CD4-positive, alpha-beta T cell treated with Interleukin-4 for 1 hour (primary cell): ENCODE data around the gene RGS3.
A peak's percentile ranks its signal among the peaks of the same experiment; 100 is the strongest.
"Not testable (repeated sequence)": the region's sequence is repeated elsewhere in the genome, so short reads cannot be mapped to it uniquely, and the experiment has no call there.

Experiments
- DNase-seq, 2 donors: peaks; one replicate each; pipeline ENCODE4 v3.0.0-alpha.2; 2020 to 2022

RGS3 gene

DNA sequence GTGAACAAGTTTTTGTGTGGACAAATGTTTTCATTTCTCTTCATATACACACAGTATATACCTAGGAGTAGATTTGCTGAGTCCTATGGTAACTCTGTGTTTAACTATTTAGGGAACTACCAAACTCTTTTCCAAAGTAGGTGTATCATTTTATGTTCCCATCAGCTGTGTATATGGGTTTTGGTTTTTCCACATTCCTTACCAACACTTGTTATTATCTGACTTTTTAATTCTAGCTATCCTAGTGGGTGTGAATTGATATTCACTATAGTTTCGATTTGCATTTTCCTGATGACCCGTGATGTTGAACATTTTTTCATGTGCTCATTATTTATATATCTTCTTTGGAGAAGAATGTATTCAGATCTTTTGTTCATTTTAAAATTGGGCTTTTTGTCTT is 3.7 kb downstream of the RGS3 start:
- no peak for DNase-seq

DNA sequence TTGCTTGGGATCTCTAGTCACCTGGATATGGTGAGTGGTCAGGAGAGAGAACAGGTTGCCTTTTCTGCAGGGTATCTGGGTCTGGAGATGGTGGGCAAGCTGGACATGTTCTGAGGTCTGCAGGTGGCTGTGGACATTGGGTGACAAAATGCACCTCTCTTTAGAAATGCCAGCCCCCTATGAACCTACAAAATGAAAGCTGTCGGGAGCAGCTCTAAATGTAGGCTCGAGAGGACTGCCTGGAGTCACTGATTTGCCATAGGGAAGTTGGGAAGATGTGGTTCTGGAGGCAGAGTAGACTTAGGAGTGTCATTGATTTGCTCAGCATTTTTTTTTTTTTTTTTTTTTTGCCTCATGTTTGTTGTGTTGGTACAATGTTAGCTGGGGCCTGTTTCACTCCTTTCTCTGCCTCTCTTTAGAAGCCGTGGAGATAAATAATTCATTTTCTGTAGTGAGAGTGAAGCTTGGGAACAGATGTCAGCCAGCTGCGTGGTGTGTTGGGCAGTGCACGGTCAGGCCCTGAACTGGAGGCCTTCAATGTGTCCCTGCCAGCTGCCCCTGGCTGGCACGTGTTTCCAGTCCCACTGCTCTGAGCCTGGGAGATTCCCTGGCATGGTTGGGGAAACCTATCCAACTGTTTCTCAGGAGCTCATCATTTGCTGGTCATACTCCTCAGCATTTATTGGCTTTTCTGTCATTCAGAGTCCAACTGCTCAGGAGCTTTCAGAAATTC is 5.4 kb downstream of the RGS3 start:
- DNase-seq = no peak

DNA sequence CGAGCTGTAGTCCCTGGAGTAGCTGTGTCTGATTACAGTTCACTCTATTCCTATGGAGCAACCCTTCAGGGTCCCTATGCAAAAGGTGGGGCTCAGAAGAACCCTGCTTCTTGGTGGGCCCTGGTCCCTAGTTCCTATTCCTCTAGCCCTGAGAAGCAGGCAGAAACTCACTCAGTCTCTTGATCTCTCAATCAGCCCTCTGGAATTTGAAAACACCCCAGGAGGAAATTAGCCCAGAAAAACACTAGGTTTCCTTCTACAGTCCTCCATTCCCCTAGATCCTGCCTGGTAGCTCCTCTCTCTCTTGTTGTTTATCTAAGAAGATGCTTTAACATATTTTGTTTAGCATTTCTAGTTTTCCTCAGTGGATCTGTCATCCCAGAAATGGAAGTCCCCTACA is 7.6 kb downstream of the RGS3 start:
- DNase-seq = no peak

DNA sequence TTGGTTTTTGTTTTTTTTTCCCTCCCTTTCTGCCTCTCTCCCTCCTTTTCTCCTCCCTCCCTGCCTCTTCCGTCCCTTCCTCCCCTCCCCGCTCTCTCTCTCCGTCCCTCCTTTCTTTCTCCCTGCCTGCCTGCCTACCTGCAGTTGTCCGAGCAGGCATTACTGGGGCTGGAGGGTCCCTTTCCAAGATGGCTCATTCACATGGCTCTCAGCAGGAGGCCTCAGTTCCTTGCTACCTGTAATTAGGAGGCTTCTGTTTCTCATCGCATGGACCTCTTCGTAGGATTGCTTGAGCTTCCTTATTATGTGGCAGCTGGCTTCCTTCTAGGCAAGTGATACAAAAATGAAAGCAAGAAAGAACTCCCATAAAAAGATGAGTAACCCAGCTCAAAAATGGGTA is 8.0 kb downstream of the RGS3 start:
- DNase-seq = no peak

DNA sequence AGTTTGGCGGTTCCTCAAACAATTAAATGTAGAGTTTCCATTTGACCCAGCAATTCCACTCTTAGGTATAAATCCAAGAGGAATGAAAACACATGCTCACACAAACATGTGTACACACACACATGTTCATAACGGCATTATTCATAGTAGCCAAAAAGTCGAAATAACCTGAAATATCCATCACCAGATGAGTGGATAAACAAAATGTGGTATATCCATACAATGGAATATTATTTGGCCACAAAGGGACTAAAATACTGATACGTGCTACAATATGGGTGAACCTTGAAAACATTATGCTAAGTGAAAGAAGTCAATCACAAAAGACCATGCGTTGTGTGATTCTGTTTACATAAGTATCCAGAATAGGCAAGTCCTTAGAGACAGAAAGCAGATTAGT is 8.7 kb downstream of the RGS3 start:
- no peak for DNase-seq

DNA sequence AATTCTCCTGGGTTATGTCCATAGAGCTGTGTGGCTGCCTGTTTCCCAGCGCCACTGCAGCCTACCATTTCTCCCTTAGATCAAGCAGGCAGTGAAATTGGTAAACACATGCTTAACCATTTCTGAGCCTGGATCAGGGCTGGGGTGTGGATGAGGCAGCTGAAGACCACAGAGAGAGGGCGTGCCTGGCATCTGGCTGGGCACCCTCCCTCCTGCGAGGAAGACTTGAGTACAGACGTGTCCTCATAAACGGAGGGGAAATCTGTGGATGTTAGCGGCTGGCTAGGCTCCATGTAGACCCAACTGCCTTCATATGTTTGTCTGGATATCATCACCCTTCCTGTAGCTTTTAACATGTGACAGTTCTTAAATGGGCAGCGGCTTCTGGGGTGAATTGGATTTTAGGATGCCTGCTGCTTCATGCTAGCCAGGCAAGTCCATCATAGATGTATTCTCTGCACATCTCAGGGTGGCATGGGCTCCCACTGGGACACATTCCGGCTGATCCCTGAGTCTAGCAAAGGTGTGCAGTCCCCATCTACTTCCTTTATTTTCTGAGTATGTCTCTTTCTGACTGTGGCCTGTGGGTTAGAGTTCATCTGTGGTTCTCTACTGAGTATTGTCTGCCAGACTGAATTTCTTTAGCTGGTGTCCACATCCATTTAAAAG is 11.0 kb downstream of the RGS3 start:
- no peak for DNase-seq

DNA sequence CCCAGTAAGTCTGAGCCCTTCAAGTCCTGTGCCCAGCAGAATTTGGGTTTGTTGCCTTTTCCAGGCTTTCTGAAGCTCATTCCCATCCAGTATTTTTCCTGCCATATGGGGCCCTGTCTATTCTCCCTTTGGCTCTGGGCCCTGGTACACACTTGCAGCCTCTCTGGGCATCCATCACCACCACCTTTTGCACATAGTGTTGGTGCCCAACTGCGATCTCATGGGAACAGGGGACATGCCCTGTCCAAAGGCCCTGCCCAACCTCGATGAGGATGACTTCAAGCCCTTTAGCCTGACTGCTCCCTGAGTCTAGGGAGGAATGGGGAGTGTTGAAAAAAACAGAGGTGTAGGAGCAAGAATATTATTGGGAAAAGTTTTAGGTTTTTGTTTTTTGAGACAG is 11.5 kb downstream of the RGS3 start:
- DNase-seq = no peak

DNA sequence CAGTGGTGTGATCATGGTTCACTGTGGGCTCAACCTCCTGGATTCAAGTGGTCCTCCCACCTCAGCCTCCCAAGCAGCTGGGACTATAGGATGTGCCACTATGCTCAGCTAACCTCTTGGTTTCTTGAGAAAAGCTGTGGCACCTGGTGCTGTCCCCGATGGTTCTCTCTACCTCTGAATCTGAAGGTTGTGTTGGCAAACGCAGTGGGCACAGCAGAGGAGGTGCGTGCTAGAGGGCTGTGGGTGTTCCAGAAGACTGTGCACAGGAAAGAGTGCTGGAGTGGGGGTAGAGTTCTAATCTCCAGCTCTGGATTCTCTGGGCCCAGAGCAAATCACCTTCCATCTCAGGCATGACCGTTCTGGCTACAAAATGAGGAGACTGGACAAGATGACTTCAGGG is 12.5 kb downstream of the RGS3 start:
- DNase-seq = no peak

DNA sequence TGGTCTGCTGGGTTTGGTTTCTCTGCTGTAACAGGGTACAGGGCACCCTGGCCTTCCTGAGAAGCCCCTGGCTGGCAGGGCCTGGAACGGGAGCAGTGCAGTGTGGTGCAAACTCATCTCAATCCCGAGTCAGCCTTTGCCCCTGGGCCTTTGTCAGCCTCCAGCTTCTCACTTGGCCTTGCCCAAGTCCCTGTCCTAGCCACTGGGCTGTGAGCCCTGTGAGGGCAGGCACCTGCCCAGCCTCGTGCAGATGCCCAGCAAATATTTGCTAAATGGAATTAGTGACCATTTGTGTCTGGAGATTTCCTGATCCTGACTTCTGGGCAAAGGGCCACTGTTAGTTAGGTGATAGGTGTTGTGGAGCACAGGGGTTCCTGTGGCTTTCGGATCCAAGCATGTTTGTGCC is 13.0 kb downstream of the RGS3 start:
- DNase-seq = no peak

DNA sequence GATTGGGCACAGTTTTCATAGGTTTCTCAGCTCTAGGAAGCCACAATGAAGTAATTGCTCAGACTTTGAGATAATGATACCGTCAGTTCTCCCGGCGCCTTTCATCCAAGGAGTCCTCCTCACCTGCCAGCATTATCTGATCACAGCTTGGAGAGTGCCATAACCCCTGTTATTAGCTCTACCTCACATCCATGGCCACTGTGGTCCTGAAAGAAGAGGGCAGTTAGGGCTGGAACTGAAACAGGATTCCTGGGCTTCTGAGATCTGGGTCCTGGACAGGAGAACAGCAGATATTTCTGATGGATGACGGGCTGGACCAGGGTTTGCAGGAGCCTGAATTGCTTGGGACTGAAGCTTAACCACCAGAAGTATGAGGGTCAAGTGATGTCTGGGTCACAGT is 13.5 kb downstream of the RGS3 start:
- DNase-seq = no peak

DNA sequence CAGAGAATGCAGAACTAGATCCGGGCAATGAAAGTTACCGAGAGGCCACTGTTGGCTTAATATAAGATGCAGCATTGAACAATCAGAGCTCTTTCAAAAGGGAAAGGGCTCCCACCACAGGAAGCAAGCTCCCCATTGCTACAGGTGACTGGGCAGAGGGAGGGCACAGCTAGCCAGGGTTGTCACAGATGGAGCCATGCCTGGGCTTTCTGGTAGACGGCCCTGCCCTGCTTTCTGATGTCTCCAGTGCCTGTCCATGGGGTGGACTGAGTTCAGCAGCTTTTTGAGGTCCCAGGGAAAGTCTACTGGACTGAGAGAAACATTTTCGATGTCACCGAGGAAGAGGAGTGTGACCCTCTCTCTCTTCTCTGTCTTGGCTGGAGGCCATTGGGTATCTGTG is 14.1 kb downstream of the RGS3 start:
- DNase-seq = no peak

DNA sequence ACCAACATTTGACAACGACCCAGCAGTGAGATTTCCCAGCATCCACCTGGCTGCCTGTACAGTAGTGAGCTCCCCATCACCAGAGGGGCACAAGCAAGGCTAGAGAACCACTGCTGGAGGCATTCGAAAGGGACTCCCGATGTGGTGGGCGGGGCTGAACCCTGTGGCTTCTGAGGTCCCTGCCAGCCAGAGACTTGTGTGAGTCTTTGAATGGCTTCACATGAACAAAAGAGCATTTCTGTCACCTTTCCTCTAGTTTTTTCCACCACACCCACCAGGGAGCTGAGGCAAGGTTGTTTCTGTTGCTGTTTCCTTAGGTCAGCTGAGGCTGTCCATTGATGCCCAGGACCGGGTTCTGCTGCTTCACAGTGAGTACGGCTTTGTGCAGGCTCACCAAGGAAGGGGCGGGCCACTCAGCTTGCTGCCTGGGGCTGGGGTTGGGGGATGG is 15.7 kb downstream of the RGS3 start:
- peak in 1 of 2 donors; percentile 25 for DNase-seq

DNA sequence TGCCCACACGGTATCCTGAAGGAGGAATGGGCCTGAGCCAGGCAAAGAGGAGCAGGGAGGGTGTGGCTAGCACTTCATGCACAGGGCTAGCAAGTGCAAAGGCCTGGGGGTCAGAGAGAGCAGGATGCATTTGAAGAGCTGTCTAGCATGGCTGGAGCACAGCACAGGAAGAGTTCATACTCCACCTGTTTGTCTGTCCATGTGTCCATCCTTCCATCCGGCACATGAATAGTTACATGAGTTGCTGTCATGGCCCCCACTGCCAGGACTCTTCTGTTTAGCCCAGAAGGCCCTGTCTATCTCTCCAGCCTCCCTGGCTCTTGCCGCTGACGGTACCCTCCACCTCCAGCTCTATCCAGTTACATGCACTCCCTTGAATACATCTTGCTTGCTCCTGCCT is 17.1 kb downstream of the RGS3 start:
- no peak for DNase-seq

DNA sequence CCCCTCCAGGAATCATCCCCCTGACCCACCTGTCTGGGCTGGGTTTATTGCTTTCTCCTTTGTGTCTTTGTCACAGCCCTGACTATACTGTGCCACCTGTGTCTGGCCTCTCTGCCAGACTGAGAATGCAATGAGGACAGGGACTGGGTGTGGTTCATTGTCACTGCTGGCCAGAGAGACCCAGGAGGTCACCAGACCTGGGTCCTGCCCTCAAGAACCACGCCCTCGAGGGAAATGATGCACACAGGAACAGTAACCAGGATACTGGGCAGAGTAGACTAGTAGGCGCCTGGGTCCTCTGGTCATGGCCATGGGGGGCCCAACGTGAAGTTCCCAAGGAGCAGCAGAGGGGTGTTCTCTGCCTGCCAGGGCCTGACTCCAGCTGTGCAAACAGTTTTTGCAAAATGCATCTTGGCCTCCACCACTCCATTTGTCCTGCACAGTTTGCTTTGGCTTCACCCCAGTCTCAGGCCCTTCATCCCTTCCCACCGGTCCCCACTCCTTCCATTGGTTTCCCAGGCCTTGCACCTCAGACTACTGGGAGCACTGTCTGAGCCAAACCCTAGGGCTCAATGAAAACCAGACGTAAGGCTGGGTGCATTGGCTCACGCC is 17.8 kb downstream of the RGS3 start:
- DNase-seq = no peak

DNA sequence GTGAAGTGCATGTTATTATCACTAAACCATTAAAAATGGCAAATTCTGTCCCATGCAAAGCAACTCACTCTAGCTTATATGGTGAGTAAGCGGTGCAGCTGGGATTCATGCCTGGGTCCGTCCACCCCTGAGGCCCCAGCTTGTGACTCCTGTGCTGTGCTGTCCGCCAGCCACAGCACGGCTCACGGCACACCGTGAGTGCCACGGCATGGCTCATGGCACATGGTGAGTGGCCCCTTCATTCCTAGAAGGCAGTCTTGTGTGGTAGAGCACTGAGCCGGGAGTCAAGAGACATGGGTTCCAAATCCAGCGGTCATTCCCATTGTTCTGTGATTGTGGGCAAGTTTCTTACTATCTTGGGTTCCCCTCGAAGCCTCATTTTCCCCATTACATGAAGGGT is 18.8 kb downstream of the RGS3 start:
- DNase-seq = no peak

DNA sequence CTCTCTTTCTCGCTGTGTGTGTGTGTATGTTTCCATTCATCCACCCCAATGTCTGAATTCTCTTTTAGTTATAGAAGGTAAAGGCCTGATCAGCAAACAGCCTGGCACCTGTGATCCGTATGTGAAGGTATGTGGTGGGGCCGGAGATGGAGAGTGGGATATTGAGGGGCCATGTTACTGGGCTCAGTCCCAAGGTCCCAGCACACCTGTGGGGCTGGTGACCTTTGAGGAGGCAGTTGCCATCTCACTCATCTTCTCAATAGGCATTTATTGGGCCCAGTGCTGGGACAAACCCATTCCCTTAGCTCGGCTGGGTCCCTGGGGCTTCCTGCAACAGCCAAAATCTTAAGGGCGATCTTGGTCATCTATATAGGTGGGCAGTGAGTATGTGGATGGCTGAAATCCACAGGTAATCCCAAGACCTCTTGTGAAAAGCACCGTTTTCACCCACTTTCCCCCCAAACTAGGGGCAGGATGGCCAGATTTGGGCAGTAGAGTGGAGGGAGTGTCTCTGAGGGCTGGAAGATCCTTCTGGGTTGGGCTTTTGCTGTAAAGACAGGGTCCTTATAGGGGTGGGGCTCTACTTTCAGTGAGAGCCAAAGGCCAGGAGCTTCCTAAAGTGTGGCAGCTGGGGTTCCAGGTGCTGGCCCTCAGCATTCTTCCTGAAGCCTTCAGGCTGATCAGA is 19.6 kb downstream of the RGS3 start:
- no peak for DNase-seq

DNA sequence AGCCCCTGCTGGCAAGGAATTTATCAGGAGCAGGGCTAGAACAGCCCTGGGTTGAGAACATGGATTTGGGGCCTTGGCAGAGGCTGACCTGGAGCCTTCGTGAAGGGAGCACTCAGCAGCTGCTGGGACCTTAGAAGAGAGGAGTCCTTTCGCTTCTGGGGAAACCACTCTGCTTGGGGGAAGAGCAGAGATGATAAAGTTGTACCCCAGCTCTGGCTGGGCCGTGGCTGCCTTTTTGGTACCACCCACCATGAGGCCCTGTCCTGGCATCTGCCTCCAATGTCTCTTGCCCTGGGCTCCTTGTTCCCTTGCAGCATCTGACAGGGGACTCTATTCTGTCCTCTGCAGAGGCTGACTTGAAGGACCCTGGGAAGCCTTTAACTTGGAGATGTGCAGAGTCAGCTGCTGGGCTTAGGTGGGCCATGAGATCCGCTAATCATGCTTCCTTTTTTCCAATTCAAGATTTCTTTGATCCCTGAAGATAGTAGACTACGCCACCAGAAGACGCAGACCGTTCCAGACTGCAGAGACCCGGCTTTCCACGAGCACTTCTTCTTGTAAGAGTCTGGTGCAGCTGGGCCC is 20.2 kb downstream of the RGS3 start:
- DNase-seq = no peak

DNA sequence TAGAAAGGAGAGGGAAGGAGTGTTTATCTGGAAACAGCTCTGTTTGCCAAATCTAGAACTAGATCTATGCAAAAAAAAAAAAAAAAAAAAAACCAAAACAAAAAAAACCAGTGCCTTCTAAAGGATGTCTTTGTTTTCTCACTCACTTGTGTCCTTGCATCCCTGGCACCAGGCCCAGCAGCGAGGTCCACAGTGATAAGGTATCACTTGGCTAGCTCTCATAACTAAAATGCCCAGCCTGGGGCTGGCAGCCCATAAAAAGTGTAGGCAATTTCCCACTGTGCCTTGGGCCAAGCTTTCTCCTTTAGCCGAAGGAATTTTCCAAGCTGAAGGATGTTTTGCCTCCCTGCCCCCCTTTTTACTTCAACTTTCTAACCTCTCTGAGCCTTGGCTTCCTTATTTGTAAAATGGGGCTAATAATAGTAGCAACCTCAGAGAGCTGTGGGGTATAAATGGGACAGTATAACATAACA is 20.8 kb downstream of the RGS3 start:
- DNase-seq = no peak

DNA sequence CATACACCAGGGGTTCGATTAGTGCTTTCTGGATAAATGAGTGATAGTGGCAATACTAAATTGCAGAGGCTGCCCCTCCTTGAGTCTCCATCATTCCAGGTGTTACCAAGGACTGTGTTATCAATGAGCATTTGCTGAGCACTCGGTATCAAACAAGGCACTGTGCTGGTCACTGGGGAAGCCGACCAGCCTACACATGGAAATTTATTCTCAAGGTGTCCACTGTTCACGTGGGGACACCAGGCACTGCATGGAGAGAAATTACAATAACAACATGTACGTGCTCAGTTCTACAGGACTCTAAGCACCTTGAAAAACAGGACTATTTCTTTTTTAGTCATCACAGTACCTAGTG is 22.2 kb downstream of the RGS3 start:
- no peak for DNase-seq

DNA sequence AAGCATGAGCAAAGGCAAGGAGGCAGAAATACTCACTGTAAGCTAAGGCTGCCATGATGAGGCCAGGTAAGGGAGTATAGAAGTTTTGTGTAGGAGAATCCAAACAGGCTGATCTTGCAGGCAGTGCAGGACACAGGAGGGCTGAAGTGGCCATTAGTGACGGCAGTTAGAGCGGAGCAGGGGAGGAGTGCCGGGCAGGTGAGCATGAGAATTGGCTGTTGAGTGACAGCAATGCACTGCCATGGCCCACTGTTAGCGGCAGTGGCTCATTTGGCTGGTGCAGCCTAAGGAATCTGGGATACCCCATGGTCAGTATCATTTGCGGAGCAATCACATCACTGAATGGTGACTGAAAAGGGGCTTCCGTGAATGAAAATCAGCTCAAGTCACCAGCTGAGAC is 22.8 kb downstream of the RGS3 start:
- no peak for DNase-seq

DNA sequence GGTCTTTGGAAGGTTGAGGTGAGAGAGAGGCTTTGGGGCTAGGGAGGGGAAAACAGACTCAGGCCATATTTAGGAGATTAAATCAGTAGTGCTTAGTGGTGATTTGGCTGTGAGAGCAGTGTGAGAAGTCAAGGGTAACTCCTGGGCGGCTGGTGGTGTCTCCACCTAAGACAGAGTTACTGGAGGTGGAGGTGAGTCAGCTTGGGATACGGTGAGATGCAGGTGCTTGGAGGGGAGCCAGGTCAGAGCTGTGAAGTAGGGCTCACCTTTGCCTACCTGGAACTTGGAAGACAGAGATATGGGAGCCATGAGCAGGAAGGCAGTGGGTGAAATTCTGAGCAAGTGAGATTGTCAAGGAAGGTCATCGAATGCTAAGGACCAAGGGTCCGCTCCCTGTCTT is 24.5 kb downstream of the RGS3 start:
- no peak for DNase-seq

DNA sequence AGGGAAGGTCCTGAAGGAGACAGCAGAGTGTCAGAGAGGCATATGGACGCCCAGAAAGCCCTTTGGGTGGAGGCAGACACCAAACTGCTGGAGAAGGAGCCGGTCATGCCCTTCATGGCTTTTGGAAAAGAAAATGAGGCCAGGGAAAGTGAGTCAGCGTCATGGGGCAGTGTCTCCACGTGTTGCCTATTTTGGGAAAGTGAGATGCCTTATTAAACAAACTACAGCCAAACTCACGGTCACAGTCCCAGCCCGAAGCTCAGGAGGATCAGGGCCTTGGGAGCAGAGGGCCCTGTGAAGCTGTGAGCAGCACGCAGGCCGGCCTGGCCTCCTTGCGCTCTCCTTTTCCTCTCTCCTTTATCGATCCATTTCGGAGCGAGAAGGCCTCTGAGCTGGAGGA is 25.0 kb downstream of the RGS3 start:
- no peak for DNase-seq

DNA sequence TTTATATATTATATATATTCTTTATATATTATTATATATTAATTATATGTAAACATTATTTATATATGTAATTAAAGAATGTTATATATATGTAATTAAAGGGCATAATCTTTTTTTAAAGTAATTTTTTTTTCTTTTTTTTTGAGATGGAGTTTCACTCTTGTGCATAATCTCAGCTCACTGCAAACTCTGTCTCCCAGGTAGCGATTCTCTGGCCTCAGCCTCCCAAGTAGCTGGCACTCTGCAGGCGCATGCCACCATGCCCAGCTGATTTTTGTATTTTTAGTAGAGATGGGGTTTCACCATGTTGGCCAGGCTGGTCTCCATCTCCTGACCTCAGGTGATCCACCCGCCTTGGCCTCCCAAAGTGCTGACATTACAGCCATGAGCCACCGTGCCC is 27.6 kb downstream of the RGS3 start:
- not testable (repeated sequence) for DNase-seq
